ENCODE measurements around the gene IGIP.

DNA sequence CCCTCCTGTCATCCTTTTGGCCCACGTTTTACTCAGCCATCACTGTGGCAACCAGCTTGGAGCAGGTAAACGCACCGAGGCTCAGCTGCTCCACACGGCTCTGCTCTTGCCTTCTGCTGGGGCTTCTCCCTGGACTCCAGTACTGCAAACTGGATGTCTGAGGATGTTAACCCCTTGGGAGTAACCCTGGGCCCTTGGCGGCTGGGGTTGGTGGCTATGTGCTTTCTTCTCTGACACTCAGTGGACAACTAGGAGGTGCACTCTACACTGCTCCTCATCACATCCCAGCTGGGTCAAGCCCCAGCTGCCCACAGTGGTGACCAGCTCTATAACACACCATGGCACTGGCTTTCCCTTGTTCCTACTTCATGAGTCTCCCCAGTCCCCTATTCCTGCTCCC lies 37.0 kb downstream of the IGIP start:
- TF ChIP-seq, protein P1, sequence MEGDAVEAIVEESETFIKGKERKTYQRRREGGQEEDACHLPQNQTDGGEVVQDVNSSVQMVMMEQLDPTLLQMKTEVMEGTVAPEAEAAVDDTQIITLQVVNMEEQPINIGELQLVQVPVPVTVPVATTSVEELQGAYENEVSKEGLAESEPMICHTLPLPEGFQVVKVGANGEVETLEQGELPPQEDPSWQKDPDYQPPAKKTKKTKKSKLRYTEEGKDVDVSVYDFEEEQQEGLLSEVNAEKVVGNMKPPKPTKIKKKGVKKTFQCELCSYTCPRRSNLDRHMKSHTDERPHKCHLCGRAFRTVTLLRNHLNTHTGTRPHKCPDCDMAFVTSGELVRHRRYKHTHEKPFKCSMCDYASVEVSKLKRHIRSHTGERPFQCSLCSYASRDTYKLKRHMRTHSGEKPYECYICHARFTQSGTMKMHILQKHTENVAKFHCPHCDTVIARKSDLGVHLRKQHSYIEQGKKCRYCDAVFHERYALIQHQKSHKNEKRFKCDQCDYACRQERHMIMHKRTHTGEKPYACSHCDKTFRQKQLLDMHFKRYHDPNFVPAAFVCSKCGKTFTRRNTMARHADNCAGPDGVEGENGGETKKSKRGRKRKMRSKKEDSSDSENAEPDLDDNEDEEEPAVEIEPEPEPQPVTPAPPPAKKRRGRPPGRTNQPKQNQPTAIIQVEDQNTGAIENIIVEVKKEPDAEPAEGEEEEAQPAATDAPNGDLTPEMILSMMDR (optimal IDR thresholded peaks at IDR 0.05 in 1 of 3, IDR thresholded peaks at IDR 0.05 in 1 of 3, conservative IDR thresholded peaks at IDR 0.05 in 1 of 3; ENCODE audit: extremely low read depth in 1 of 3, insufficient read depth in 2 of 3, low read length in 3 of 3), result no peak
- no peak for TF ChIP-seq EZH2 (IDR thresholded peaks at IDR 0.05; ENCODE audit: low read length)
